SW 1271 (cell line): ENCODE data around the gene FAF1.
"Not testable (repeated sequence)": the region's sequence is repeated elsewhere in the genome, so short reads cannot be mapped to it uniquely, and the experiment has no call there.

Source experiments
- DNase-seq, 2 experiments: peaks; one replicate each; lab custom pipeline; 2025; lab: John Stamatoyannopoulos, UW

Gene FAF1

DNA sequence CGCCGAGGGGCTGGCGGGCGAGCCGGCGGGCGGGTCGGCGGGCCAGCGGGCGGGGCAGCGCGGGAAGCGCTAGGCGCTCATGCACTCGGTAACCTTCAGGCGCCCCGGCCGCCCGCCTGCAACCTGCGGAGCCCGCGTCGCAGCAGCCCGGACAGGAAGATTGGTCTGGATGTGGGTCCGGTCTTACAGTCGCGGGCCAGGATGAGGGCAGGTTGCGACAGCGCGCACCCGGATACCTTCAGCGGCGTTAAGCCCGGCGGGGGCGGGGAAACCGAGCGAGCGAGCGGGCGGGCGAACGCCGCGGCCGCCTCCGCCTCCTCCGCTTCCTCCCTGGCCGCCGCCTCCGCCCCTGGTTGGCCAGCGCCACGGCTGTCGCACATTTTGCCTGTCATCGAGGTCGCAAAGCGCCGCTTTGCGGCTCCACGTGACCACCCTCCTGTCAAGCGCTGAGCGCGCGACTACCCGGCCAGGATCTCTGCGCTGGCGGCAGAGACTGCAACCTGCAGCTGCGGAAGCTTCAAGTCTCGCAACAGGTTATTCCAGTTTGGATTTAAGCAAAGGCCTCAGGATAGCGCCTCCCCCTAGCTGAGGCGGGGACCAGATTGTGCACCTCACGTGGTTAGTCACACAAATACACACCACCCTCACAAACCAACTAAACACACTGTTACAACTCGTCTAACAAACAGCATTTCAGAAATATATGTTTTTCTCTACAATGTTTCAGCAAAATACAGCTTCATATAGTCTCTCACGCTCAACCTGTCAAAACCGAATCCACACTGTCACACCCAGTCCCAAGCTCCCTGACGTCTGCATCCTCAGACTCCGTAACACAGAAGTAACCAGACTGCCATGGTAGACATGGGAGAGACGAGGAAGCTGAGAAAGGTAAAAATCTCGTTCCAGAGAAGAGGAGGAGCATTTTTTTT, at the start of gene FAF1:
TSS of gene FAF1 (minus strand) at position 355 of the 932 bp plus-strand sequence. CDS start 456 bp downstream, outside the sequence.
- DNase-seq, result peak; percentile 84 to 91

DNA sequence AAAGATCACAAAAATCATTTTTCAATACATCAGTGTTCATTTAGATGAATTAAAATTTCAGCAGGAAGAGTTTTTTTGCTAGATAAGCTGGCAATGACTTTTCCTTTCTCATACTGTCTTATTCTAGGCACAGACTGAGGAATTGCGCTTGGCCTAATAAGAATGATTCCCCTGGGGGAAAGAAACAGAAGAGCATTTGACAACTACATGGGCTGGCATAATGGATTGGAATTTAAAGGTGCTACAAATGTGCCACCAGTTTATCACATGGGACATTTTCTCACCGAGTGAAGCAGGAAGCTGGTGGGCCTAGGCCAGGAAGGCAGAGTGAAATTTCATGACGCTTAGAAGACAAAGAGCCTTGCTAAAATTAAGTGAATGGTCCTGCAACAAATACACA, 49.3 kb upstream of the FAF1 start:
- no peak for DNase-seq

DNA sequence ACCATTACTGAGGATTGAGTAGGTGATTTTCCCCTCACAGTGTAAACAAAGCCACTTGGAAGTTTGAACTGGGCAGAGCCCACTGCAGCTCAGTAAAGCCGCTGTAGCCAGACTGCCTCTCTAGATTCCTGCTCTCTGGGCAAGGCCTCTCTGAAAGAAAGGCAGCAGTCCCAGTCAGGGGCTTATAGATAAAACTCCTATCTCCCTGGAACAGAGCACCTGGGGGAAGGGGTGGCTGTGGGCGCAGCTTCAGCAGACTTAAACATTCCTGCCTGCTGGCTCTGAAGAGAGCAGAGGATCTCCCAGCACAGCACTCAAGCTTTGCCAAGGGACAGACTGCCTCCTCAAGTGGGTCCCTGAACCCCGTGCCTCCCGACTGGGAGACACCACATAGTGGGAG, 45.5 kb upstream of the FAF1 start:
- not testable (repeated sequence) for DNase-seq

DNA sequence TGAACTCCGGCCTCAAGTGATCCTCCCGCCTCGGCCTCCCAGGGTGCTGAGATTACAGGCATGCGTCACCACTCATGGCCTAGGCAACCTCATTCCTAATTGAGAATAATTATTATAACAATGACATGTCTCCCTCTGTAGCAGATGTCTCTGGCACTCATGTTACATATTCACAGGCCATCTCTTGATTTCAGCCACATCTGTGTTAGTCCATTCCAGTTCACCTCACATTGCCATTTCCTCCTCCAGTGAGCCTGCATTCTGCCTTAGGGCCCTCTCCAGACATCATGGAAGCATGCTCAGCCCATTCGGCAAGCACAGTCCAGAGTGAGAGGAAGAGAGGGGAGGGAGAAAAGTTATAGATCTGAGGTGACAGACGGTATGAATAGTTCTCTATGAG, 42.4 kb upstream of the FAF1 start:
- DNase-seq, result no peak

DNA sequence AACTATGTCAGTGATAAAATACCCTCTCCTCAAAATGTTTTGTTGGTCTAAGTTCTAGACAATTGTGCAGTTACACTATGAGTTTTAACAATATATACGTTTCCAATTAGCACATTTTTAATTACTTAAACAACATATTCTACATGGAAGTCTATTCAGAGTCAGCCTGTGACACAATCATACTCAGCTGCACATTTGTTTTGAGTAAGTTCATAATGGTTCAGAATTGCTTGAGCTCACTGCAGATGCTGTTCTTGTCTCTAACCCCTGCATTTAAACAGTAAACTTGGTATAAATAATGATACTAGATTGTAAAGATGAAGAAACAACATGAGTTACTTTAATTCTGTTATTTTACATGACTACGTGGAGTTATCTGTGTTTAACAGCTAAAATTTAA, 40.6 kb upstream of the FAF1 start:
- no peak for DNase-seq

DNA sequence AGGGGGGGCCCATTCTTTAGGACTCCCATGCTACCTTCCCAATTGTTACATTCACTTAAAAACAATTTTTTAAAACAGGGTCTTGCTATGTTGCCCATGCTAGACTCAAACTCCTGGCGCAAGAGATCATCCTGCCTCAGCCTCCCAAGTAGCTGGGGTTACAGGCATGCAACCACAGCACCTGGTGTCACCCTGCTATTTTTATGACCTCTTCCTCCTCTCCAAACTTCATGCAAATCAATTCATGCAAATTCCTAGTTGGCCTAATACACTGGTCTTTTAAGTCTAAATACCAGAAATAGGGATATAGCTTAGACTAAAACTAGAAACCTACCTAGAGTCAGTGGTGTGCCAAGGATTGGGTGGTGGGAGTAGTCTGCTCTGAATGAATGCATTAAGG, 40.1 kb upstream of the FAF1 start:
- DNase-seq, result no peak

DNA sequence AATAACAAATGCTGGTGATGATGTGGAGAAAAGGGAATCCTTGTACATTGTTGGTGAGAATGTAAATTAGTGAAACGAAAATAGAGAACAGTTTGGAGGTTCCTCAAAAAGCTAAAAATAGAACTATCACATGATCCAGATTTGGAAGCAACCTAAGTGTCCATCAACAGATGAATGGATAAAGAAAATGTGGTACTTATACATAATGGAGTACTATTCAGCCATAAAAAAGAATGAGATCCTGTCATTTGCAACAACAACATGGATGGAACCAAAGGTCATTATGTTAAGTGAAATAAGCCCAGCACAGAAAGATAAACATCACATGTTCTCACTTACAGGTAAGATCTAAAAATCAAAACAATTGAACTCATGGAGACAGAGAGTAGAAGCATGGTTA, 39.3 kb upstream of the FAF1 start:
- DNase-seq, result not testable (repeated sequence)

DNA sequence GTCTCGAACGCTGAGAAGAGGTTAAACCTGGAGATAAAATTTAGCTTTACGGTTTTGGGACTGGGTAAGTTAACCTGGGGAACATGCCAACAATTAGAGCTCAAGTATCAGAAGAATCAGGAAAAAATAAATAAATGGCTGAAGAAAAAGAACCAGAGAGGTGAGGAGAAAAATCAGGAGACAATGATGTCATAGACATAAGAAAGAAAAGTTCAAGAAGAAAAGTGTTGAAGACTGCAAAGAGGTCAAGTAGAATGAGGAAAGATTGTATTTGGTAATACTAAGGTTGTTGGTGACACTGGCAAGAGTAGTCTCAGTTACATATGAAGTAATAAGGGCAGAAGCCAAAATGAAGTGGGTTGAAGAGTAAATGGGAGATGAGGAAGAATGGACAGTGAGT, 36.0 kb upstream of the FAF1 start:
- no peak for DNase-seq

DNA sequence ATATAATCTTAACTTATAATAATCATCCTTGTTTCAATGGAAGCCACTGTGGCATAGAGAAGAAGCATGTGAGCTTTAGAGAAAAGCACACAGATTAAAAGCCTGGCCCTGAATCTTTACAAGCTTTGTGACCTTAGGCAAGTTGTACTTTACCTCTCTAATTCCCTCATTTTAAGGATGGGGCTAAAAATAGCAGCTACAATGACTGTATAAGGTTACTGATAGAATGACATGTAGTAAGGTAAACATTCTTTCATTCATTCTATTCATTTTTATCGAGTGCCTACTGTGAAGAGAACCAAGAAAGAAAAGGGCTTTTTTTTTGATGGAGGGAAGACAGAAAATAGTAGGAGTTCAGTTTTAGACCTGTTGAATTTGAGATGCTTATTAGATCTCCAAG, 35.6 kb upstream of the FAF1 start:
- no peak for DNase-seq

DNA sequence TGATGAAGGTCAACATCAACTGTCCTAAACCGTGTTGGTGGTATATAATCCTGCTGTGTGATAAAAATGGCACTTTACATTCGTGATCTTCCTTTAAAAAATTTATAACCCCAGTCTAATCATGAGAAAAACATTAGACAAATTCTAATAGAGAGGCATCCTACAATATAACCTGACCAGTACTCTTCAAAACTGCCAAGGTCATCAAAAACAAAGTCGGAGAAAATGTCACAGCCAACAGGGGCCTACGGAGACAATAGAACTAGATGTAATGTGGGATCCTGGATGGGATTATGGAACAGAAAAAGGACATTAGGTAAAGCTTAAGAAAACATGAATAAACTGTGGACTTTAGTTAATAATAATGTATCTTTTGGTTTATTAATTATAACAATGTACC, 34.9 kb upstream of the FAF1 start:
- DNase-seq, result no peak

DNA sequence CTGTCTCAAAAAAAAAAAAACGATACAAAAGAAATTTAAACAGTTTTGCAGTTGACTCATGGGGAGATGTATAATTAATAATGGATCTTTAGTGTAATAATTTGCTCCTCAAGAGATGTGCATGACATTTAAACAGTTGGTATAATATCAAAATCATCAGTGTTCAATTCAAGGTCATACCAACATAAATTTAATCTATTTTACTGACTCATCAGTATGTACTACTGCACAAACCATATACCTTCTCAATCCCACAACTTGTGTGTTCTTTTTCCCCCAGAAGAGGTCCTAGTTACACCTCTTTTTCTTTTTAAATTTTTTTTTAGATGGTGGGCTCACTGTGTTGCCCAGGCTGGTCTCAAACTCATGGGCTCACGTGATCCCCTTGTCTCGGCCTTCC, 33.6 kb upstream of the FAF1 start:
- no peak for DNase-seq

DNA sequence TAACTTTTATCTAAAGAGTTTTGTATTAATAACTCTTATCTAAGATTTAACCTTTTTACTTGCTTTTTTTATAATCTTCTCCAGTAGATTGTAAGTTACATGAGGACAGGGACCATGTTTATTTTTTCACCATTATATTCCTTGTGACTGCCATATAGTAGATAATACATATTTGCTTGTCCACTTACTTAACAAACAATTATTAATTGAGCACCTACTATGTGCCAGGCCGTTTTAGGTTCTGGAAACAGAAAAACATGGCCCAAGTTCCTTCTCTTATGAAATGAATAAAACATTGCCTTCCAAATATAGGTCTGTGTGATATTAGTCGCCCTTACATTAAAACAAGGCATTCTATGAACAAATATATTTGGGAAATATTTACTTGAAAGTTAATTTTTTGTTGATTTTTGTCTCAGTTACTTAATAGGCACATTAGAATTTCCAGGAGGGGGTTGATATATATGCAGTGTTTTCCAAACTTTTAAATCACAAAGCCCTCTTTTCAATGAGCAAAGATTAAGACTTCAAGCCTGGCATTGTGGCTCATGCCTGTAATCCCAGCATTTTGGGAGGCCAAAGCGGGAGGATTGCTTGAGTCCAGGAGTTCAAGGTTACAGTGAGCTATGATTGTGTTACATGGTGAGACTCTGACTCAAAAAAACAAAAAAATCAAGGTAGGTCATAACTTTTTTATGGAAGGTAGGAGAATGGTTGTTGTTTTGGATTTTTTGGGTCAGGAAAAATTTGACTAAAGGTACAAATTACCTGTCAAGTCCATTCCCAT, 32.7 kb upstream of the FAF1 start:
- DNase-seq, result no peak

DNA sequence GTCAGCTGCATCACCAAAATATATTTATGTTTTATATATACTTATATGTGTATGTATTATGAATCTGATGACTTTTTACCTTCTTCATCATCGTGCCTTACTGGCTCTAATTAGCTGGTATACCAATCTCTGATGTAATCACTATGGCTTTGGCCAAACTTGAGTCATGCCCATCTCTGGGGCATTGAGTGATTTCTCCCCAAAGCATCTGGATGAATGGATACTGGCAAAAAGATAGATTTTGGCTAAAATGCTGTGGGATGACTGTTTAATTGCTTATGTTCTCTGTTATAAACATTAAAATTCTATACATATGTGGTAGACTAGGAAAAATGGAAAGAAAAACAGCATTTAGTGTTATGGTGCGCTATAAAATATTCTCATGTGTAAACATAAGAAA, 29.6 kb upstream of the FAF1 start:
- no peak for DNase-seq

DNA sequence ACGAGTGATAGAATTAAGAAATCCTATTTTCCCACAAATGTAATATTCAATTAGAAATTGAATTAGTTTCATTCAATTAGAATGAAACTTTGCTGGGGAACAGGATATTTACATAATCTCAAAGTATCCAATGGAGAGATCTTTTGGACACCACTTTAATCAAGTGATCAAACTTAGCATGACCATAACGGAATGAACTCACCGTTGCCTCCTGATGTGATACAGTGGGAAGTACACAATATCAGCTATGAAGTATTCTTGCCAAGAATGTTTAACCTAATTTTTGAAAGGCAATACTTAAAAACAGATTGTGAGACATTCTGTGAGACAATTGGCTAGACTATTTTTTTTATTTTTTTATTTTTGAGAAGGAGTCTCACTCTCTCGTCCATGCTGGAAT, 26.6 kb upstream of the FAF1 start:
- DNase-seq, result no peak

DNA sequence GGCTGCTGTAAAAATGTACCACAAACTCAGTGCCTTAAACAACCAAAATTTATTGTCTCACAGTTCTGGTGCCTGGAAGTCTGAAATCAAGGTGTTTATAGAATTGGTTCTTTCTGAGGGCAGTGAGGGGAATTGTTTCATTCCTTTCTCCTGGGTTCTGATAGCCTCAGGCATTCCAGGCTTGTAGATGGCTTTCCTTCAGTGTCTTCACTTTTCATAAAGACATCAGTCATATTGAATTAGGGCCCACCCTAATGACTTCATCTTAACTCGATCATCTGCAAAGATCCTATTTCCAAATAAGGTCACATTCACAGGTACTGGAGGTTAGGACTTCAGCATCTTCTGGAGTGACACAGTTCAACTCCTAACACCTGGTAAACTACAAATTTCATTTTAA, 25.0 kb upstream of the FAF1 start:
- no peak for DNase-seq

DNA sequence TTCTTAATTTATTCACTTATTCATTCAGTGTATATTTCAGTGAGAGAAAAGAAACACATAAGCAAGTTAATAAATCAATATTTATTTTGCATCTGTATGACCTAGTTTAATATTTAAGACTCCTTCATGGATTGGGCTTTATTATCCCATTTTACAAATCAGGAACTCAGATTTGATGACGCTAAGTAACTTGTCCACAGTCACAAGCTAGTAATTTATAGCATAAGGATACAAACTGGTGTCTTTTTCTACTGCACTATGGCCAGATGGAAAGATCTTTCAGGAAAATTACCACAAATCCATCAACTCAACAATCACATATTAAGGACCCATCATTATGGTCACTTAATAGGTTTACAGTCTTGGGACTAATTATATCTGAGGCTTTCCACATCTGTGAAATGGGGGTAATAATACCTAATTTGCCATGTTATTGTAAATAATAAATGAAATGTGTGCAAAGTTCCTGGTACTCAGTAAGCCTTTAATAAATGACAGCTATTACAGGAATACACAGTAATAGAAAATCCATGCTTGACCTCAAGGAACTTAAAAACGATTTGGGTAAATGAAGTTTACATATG, 23.2 kb upstream of the FAF1 start:
- no peak for DNase-seq

DNA sequence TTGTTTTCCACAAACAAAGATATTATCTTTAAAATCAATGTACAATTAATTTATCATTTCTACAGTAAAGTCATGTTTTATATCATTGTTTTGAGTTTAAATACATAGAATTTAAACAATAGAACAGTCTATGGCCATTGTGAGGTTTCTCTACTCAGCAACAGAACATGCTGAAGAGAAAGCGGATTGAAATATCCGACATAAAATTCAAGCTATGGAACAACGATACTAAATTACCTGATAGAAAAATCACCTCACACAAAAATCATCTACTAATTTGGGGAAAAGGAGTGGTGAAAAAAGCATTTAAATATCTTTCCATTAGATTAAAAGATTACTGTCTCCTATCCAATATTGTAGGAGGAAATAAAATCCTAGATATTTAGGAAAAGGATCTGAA, 22.5 kb upstream of the FAF1 start:
- no peak for DNase-seq

DNA sequence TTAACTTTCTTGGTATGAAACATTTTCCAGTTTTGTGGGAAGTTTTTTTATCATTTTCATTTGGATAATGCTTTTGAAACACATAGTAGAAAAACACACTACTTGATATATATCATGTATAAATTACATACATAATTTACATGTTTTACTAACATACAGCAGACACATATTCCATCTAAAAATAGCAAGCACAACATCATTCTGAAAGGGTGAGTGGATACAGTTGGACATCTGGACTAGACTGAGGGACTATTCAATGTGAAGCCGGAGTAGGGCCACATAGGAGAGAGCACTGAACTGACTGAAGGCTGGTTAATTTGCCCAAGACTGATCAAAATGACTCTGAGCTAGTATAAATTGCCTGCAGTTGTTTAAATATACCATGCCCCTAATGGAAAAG, 21.7 kb upstream of the FAF1 start:
- no peak for DNase-seq

DNA sequence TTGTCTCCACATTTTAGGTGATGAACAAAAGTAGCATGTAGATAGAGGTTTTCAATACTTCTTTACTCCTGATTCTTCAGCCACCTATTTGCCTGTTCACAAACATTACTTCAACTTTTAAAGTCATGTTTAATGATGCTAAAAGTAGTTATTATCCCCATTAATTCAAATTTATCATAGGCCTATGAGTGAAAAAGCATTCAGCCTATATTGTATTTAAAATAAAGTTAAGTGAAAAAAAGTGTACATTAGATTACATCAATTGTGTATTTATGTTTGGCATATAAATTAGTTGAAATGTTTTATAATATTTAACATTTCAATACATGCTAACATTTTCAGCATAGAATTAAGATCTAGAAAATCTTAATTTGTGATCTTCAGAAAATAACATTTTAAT, 20.4 kb upstream of the FAF1 start:
- no peak for DNase-seq

DNA sequence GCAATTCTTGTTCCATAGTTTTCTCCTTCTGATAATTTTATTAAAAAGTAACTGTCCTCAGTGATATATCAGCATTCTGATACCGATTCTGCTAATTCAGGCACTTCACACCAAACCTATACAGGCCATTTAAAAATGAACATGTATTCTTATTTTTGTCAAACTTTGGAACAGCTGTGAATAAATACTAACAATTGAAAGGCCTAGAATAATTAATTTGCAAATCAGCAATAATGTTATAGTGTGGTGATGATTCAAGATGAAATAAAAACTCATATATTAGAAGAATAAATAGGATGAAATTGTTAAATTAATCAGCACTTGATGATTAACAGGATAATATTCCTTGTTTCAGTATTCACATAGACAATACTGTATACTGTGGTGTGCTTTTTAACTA, 19.9 kb upstream of the FAF1 start:
- DNase-seq, result no peak

DNA sequence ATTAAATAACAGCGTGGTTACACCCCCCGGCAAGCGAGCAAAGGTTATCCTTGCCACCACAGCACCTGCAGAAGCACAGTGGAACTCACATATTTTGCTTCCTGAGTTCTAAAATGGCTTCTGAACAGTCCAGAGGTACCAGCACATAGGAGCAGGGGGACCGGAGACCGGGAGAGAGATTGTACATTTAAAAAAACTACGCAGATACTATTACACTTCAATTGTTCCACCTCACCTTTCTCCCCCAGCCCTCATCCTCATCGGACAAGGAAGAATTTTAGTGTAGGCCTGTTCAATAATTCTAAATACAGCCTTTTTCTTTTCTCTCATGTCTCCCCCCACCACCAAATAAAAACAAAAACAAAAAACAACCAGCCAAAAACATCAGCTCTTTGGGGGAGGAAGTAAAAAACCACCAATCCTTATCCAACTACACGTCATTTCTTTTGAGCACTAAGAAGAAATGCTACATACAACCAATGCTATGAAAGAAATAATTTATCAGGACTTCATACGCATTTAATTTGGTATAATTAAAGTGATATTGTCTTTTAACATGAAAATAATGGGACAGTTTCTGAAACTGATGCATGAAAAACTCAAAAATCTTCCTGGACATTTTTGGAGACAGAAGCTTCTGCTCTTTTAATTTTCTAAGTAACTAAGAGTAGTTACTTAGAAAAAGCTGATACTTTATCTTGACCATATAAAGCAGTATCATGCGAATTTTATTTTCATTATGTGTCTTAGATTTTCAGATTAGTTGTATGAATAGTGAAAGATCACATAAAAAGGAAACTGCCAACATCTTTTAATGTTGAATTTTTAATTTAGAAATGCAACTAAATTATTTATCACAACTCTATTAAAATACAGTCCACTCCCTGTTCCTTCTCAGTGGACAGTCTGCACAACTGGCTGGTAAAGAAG, 19.1 kb upstream of the FAF1 start:
- peak in 1 of 2 experiments; percentile 50 for DNase-seq
